Neural progenitor cell (in vitro differentiated cells): ENCODE data around the gene PTPRH.

Experiments
- EZH2 ChIP-seq: fragments of 200-600 bp; sonication (generic); IDR thresholded peaks from 2 replicates; pipeline ENCODE4 v1.6.1; 2017; ENCODE audit warnings: antibody characterized with exemption, mild to moderate bottlenecking, moderate library complexity
- TF ChIP-seq, protein P1 (sequence below): fragments of 200-600 bp; sonication (generic); IDR thresholded peaks from 2 replicates; pipeline ENCODE4 v1.5.1; 2017; ENCODE audit warnings: antibody characterized with exemption, mild to moderate bottlenecking

DNA sequence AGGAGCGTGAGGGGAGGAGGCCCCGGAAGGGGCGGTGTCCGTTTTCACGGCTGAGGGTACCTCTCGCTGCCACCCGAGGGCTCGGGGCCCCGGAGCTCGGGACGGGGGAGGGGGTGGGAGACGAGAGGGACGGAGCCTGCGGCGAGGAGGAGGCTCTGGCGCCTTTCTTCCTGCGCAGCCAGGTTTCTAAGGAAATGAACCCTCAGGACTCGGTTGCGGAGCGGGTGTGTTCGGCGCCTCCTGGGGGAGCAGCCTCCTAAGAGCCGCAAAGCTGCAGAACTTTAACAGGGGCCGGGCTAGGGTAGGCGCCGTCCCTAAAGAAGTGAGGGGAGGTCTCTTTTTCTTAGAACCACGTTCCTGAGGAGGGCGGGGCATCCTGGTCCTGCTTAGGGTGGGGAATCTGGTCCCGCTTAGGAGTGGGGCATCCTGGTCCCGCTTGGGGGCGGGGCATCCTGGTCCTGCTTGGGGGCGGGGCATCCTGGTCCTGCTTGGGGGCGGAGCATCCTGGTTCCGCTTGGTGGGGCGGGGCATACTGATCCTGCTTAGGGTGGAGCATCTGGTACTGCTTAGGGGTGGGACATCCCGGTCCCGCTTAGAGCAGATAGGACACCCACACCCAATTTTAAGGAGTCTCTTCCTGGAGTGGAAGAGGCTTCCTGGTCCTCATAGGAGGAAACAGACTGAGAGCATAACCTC lies 35.4 kb downstream of the PTPRH start:
- TF ChIP-seq, protein P1, sequence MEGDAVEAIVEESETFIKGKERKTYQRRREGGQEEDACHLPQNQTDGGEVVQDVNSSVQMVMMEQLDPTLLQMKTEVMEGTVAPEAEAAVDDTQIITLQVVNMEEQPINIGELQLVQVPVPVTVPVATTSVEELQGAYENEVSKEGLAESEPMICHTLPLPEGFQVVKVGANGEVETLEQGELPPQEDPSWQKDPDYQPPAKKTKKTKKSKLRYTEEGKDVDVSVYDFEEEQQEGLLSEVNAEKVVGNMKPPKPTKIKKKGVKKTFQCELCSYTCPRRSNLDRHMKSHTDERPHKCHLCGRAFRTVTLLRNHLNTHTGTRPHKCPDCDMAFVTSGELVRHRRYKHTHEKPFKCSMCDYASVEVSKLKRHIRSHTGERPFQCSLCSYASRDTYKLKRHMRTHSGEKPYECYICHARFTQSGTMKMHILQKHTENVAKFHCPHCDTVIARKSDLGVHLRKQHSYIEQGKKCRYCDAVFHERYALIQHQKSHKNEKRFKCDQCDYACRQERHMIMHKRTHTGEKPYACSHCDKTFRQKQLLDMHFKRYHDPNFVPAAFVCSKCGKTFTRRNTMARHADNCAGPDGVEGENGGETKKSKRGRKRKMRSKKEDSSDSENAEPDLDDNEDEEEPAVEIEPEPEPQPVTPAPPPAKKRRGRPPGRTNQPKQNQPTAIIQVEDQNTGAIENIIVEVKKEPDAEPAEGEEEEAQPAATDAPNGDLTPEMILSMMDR = peak; percentile 6
- TF ChIP-seq EZH2 = no peak
